ENCODE measurements around the gene CREB5.

The CREB5 gene

DNA sequence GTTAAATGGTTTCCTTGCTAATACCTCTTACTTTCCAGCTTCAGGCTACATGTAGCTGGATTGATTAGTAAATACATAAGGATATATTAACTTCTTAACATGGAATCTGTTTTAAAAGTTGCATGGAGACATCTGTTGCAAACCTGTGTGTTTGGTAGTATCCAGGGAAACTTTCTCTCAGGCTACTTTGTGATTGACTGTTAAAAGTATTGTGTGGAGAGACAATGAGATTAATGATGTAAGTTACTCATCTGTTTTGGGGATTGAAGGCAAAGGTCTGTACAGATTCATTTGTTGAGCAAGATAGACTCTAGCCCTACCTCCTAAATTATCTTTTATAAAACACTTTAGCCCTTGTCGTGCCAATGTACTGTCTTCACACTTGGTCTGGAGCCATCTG is 6.6 kb downstream of the CREB5 start:
- H3K4me3 ChIP-seq (replicated peaks; ENCODE audit: low read depth, low read length), result no peak overlapping the region
- TF ChIP-seq, protein P1, sequence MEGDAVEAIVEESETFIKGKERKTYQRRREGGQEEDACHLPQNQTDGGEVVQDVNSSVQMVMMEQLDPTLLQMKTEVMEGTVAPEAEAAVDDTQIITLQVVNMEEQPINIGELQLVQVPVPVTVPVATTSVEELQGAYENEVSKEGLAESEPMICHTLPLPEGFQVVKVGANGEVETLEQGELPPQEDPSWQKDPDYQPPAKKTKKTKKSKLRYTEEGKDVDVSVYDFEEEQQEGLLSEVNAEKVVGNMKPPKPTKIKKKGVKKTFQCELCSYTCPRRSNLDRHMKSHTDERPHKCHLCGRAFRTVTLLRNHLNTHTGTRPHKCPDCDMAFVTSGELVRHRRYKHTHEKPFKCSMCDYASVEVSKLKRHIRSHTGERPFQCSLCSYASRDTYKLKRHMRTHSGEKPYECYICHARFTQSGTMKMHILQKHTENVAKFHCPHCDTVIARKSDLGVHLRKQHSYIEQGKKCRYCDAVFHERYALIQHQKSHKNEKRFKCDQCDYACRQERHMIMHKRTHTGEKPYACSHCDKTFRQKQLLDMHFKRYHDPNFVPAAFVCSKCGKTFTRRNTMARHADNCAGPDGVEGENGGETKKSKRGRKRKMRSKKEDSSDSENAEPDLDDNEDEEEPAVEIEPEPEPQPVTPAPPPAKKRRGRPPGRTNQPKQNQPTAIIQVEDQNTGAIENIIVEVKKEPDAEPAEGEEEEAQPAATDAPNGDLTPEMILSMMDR (IDR thresholded peaks at IDR 0.05; ENCODE audit: low read depth, low read length, missing control alignments), result no peak
- DNase-seq (ENCODE audit: extremely low read depth, low read depth), result no peak

DNA sequence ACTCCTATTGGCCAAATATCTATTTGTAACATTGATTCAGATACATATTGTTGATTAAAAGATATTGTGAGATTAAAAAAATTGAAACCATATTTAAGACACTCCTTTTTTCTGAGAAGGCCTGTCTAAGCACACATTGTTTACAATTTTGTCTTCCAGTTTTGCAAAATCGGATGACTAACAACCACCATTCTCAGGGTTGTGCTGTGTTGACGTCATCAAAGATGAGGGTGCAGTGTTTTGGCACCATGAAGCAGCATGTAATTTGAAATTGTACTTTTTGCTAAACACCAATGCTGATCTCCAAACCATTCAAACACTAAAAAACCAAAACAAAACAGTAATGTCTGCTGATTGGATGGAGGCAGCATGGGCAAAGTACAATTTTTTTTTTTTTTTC is 7.4 kb downstream of the CREB5 start:
- TF ChIP-seq, protein P1 (IDR thresholded peaks at IDR 0.05; ENCODE audit: low read depth, low read length, missing control alignments), result no peak
- H3K4me3 ChIP-seq (replicated peaks; ENCODE audit: low read depth, low read length), result no peak overlapping the region
- DNase-seq (ENCODE audit: extremely low read depth, low read depth), result no peak

DNA sequence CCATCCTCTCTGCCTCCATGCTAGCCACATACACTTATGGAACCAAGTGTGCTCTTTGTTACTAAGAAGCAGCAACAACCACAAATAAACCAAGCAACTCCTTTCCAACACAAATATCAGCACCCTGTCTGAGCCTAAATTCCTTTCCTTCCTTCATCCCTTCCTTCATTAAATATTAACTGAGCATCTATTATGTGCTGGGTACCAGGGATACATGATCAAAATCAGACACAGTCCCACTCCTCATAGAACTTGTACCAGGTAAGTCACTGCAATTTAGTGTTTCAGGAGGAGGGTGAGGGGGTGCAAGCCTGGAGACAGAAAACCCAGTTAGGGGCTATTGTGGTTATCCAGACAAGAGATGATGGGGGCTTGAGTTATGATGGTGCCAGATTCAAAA is 10.8 kb downstream of the CREB5 start:
- H3K4me3 ChIP-seq (replicated peaks; ENCODE audit: low read depth, low read length), result no peak overlapping the region
- no peak for DNase-seq (ENCODE audit: extremely low read depth, low read depth)
- TF ChIP-seq, protein P1 (IDR thresholded peaks at IDR 0.05; ENCODE audit: low read depth, low read length, missing control alignments), result no peak

DNA sequence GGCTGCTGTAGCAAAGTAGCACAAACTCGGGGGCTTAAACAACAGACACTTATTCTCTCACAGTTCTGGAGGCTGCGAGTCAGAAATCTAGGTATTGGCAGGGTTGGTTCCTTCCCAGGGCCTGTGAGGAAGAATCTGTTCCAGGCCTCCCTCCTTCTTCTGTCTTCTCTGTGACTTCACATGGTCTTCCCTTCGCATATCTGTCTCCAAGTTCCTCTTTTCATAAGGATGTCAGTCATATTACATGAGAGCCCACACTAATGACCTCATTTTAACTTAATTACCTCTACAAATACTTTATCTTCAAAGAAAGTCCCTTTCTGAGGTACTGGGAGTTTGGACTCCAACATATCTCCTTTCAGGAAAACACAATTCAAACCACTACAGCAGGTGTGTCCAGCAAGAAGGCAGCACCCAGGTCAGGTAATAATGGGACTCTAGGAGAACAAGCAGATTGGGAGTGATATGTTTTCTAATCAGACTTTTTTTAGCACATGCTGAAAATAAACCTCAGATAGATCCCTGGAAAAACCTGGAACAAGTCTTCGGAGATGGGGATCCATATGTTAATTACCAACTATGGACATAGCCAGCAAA is 11.7 kb downstream of the CREB5 start:
- TF ChIP-seq, protein P1 (IDR thresholded peaks at IDR 0.05; ENCODE audit: low read depth, low read length, missing control alignments), result no peak
- H3K4me3 ChIP-seq (replicated peaks; ENCODE audit: low read depth, low read length), result no peak overlapping the region
- no peak for DNase-seq (ENCODE audit: extremely low read depth, low read depth)

DNA sequence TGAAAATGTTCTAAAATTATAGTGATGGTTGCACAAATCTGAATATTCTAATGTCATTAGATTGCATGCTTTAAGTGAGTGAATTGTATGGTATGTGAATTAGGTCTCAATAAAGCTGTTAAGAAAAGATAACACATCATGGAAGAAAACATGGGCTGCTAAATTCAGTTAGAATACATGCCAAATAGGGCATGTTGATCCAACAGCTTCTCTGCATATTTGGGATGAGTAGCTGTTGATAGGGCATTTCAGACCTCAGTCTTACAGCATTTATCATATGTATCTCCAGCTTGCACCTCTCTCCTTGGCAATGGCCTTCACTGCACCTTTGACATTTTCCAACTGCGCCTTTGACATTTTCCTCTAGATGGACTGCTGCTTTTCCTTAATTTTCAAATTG is 13.2 kb downstream of the CREB5 start:
- H3K4me3 ChIP-seq (replicated peaks; ENCODE audit: low read depth, low read length), result no peak overlapping the region
- TF ChIP-seq, protein P1 (IDR thresholded peaks at IDR 0.05; ENCODE audit: low read depth, low read length, missing control alignments), result no peak
- DNase-seq (ENCODE audit: extremely low read depth, low read depth), result no peak

DNA sequence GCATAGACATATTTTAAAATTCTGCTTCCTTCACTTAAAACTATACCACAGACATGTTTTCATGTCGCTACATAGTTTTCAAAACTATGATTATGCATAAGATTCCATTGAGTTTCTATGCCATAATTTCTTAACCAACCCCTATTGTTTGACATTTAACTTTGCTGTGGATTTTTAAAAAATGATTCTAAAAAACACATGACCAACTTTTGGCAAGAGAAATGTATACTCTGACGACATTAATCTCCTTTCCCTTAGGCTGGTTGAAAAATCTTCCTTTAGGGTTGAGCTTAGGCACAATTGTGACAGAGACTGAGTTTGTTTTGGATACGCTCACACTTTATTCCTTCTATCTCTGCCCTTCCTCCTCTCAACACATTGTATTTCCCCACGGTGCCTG is 14.9 kb downstream of the CREB5 start:
- TF ChIP-seq, protein P1 (IDR thresholded peaks at IDR 0.05; ENCODE audit: low read depth, low read length, missing control alignments), result no peak
- no peak overlapping the region for H3K4me3 ChIP-seq (replicated peaks; ENCODE audit: low read depth, low read length)
- no peak for DNase-seq (ENCODE audit: extremely low read depth, low read depth)

DNA sequence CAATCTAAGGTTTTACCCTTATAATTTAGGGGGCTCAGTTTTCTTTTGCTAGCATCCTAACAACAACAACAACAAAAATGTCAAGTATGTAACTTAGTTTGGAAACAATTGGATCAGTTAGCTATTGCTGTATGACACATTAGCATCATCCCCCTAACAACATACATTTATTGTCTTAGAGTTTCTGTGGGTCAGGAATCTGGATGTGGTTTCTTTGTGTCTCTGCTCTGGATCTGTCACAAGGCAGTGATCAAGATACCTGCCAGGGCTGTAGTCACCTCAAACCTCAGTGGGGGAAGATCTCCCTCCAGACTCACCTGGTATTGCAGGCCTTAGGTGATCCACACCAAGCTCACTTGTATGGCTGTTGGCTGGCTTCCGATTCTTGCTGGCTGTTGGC is 18.3 kb downstream of the CREB5 start:
- no peak for DNase-seq (ENCODE audit: extremely low read depth, low read depth)
- no peak overlapping the region for H3K4me3 ChIP-seq (replicated peaks; ENCODE audit: low read depth, low read length)
- TF ChIP-seq, protein P1 (IDR thresholded peaks at IDR 0.05; ENCODE audit: low read depth, low read length, missing control alignments), result no peak

Measured in HFF-Myc (cell line).